Mesendoderm (in vitro differentiated cells): ENCODE data around the gene PRKD2.

Source experiments
- DNase-seq: peaks from one replicate; pipeline ENCODE4 v3.0.0; 2013
- H2AK5ac ChIP-seq: 2 replicates; pipeline ENCODE4 v1.6.1; 2013; ENCODE audit warnings: low read length, inconsistent platforms
- H2BK120ac ChIP-seq: 2 replicates; pipeline ENCODE4 v1.6.1; 2013; ENCODE audit warnings: low read depth, mild to moderate bottlenecking, low read length, moderate library complexity, mixed read lengths
- H2BK15ac ChIP-seq: replicated peaks from 2 replicates; pipeline ENCODE4 v1.6.1; 2013; ENCODE audit warnings: low read depth, mild to moderate bottlenecking, moderate library complexity
- H2BK5ac ChIP-seq: 2 replicates; pipeline ENCODE4 v1.6.1; 2013; ENCODE audit warnings: low read length, inconsistent platforms
- H3K18ac ChIP-seq: 2 replicates; pipeline ENCODE4 v1.6.1; 2013; ENCODE audit warnings: mild to moderate bottlenecking, low read length, mixed read lengths
- H3K23ac ChIP-seq: one replicate; pipeline ENCODE4 v1.6.1; 2013; ENCODE audit warnings: low read length
- H3K27ac ChIP-seq: 2 replicates; pipeline ENCODE4 v1.5.1; 2013; ENCODE audit warnings: low read depth, mild to moderate bottlenecking, inconsistent platforms, low read length, moderate library complexity
- H3K27me3 ChIP-seq: 2 replicates; pipeline ENCODE4 v1.6.1; 2013; ENCODE audit warnings: low read length, control low read depth, mild to moderate bottlenecking, inconsistent platforms; ENCODE audit not compliant: insufficient read depth, poor library complexity
- H3K36me3 ChIP-seq: 2 replicates; pipeline ENCODE4 v1.6.1; 2013; ENCODE audit warnings: low read length, inconsistent platforms; ENCODE audit not compliant: control insufficient read depth, insufficient read depth
- H3K4ac ChIP-seq: one replicate; pipeline ENCODE4 v1.6.1; 2013; ENCODE audit warnings: low read depth, mild to moderate bottlenecking, low read length, moderate library complexity
- H3K4me1 ChIP-seq: 2 replicates; pipeline ENCODE4 v1.6.1; 2013; ENCODE audit warnings: low read depth, low read length, inconsistent platforms; ENCODE audit not compliant: control insufficient read depth
- H3K4me2 ChIP-seq: 2 replicates; pipeline ENCODE4 v1.6.1; 2013; ENCODE audit warnings: low read length
- H3K4me3 ChIP-seq: 2 replicates; pipeline ENCODE4 v1.5.1; 2013; ENCODE audit warnings: mild to moderate bottlenecking, low read length
- H3K56ac ChIP-seq: one replicate; pipeline ENCODE4 v1.6.1; 2013; ENCODE audit warnings: low read length
- H3K79me1 ChIP-seq: 2 replicates; pipeline ENCODE4 v1.6.1; 2013; ENCODE audit warnings: low read length, inconsistent platforms
- H3K79me2 ChIP-seq: 2 replicates; pipeline ENCODE4 v1.6.1; 2013; ENCODE audit warnings: mild to moderate bottlenecking, low read length; ENCODE audit not compliant: control insufficient read depth, insufficient read depth
- H3K9ac ChIP-seq: 2 replicates; pipeline ENCODE4 v1.6.1; 2013; ENCODE audit warnings: low read length, inconsistent platforms
- H4K5ac ChIP-seq: one replicate; pipeline ENCODE4 v1.6.1; 2013; ENCODE audit warnings: low read length
- H4K8ac ChIP-seq: one replicate; pipeline ENCODE4 v1.6.1; 2013; ENCODE audit warnings: low read depth, mild to moderate bottlenecking, control low read depth, low read length, moderate library complexity
- WGBS: extraction: QIAGEN DNeasy Blood & Tissue Kit; methylation state at CpG from one replicate; pipeline ENCODE4 v1.1.7; 2013; ENCODE audit warnings: low lambda C conversion rate, missing lambda C conversion rate; ENCODE audit not compliant: insufficient coverage; ENCODE audit errors: extremely low coverage; 5-methylcytosine and 5-hydroxymethylcytosine counted together

Gene PRKD2

GRCh38 chr19:46760363-46760762, 43.4 kb upstream of the PRKD2 start:
- no CpG with 5 or more reads among the region's 5 CpGs for WGBS
- Histone ChIP-seq H3K36me3 (no peaks in the 10 kb centered on the region), H2AK5ac (no peak overlapping the region), H3K18ac (no peak overlapping the region), H4K5ac (no peak overlapping the region), H3K4ac (no peak overlapping the region), H3K4me2 (no peak overlapping the region), H3K79me1 (peaks cover 1% of the 10 kb centered on the region), H3K4me1 (no peaks in the 10 kb centered on the region), H2BK5ac (no peak overlapping the region), H3K23ac (no peak overlapping the region), H3K27ac (no peak overlapping the region), H2BK120ac (no peak overlapping the region), H3K9ac (no peak overlapping the region), H3K27me3 (no peaks in the 10 kb centered on the region), H3K79me2 (no peaks in the 10 kb centered on the region), H3K4me3 (no peak overlapping the region), H3K56ac (no peak overlapping the region), H4K8ac (no peak overlapping the region), H2BK15ac (no peak overlapping the region)
- no peak for DNase-seq

- Histone ChIP-seq H2AK5ac (no peak overlapping the region), H3K27me3 (no peaks in the 10 kb centered on the region), H3K36me3 (no peaks in the 10 kb centered on the region), H3K27ac (no peak overlapping the region), H2BK15ac (no peak overlapping the region), H3K23ac (no peak overlapping the region), H3K79me2 (no peaks in the 10 kb centered on the region), H2BK5ac (no peak overlapping the region), H3K79me1 (peaks cover 1% of the 10 kb centered on the region), H3K4me3 (no peak overlapping the region), H3K56ac (no peak overlapping the region), H3K4me1 (no peaks in the 10 kb centered on the region), H3K4ac (no peak overlapping the region), H4K5ac (no peak overlapping the region), H4K8ac (no peak overlapping the region), H2BK120ac (no peak overlapping the region), H3K9ac (no peak overlapping the region), H3K4me2 (no peak overlapping the region), H3K18ac (no peak overlapping the region)
- WGBS, result no CpG with 5 or more reads among the region's 7 CpGs
- no peak for DNase-seq
Observed at GRCh38 chr19:46759817-46760333, 43.0 kb upstream of the PRKD2 start.

- no CpG with 5 or more reads among the region's 6 CpGs for WGBS
- no peak overlapping the region for H3K4me2 ChIP-seq
- H3K79me1 ChIP-seq, result peaks cover 1% of the 10 kb centered on the region
- no peak overlapping the region for H3K23ac ChIP-seq
- no peak overlapping the region for H2AK5ac ChIP-seq
- no peak overlapping the region for H3K4ac ChIP-seq
- no peak overlapping the region for H3K4me3 ChIP-seq
- no peaks in the 10 kb centered on the region for H3K27me3 ChIP-seq
- no peaks in the 10 kb centered on the region for H3K79me2 ChIP-seq
- no peaks in the 10 kb centered on the region for H3K4me1 ChIP-seq
- H3K56ac ChIP-seq, result no peak overlapping the region
- DNase-seq, result no peak
- no peak overlapping the region for H2BK120ac ChIP-seq
- no peaks in the 10 kb centered on the region for H3K36me3 ChIP-seq
- no peak overlapping the region for H4K8ac ChIP-seq
- no peak overlapping the region for H2BK15ac ChIP-seq
- no peak overlapping the region for H3K27ac ChIP-seq
- no peak overlapping the region for H2BK5ac ChIP-seq
- H4K5ac ChIP-seq, result no peak overlapping the region
- no peak overlapping the region for H3K9ac ChIP-seq
- no peak overlapping the region for H3K18ac ChIP-seq
Observed at GRCh38 chr19:46759206-46759605, 42.3 kb upstream of the PRKD2 start.

- DNase-seq, result no peak
- Histone ChIP-seq H3K23ac (no peak overlapping the region), H3K4me2 (no peak overlapping the region), H3K4ac (no peak overlapping the region), H2BK5ac (no peak overlapping the region), H3K27me3 (no peaks in the 10 kb centered on the region), H3K9ac (no peak overlapping the region), H3K27ac (no peak overlapping the region), H3K79me1 (peaks cover 1% of the 10 kb centered on the region), H2AK5ac (no peak overlapping the region), H3K18ac (no peak overlapping the region), H4K5ac (no peak overlapping the region), H3K36me3 (no peaks in the 10 kb centered on the region), H3K79me2 (no peaks in the 10 kb centered on the region), H2BK120ac (no peak overlapping the region), H3K56ac (no peak overlapping the region), H2BK15ac (no peak overlapping the region), H3K4me3 (no peak overlapping the region), H4K8ac (no peak overlapping the region), H3K4me1 (no peaks in the 10 kb centered on the region)
- WGBS, result no CpG with 5 or more reads among the region's 30 CpGs
Observed at GRCh38 chr19:46756544-46756888, 39.6 kb upstream of the PRKD2 start.

GRCh38 chr19:46755853-46756543, 39.1 kb upstream of the PRKD2 start:
- no peaks in the 10 kb centered on the region for H3K27me3 ChIP-seq
- H3K9ac ChIP-seq, result no peak overlapping the region
- peaks cover 1% of the 10 kb centered on the region for H3K79me1 ChIP-seq
- no peak overlapping the region for H2BK5ac ChIP-seq
- no peak for DNase-seq
- H3K4ac ChIP-seq, result no peak overlapping the region
- H3K4me1 ChIP-seq, result no peaks in the 10 kb centered on the region
- H2BK15ac ChIP-seq, result no peak overlapping the region
- no peak overlapping the region for H4K8ac ChIP-seq
- no peaks in the 10 kb centered on the region for H3K36me3 ChIP-seq
- no peaks in the 10 kb centered on the region for H3K79me2 ChIP-seq
- H3K23ac ChIP-seq, result no peak overlapping the region
- no peak overlapping the region for H2BK120ac ChIP-seq
- H3K4me2 ChIP-seq, result no peak overlapping the region
- no CpG with 5 or more reads among the region's 86 CpGs for WGBS
- no peak overlapping the region for H2AK5ac ChIP-seq
- H3K56ac ChIP-seq, result no peak overlapping the region
- no peak overlapping the region for H4K5ac ChIP-seq
- no peak overlapping the region for H3K27ac ChIP-seq
- H3K4me3 ChIP-seq, result no peak overlapping the region
- no peak overlapping the region for H3K18ac ChIP-seq
